ENCODE results near the gene STK31. TPM values are rescaled to one million over a fixed set of nuclear protein-coding genes. Genes with fewer than 3 reads are reported as not detected.
A peak's percentile ranks its signal among the peaks of the same experiment; 100 is the strongest.
"Not testable (repeated sequence)": the region's sequence is repeated elsewhere in the genome, so short reads cannot be mapped to it uniquely, and the experiment has no call there.

Gene STK31
- total RNA-seq, 1 donor = 0.09 TPM

- no peak for TF ChIP-seq CTCF (IDR thresholded peaks at IDR 0.05; ENCODE audit: insufficient read depth, low read length)
- DNase-seq (ENCODE audit: low read depth) = no peak
- no peak overlapping the region for H3K4me3 ChIP-seq (ENCODE audit: low read depth, low read length)
Observed at GRCh38 chr7:23742051-23742450, 32.0 kb downstream of the STK31 start.

GRCh38 chr7:23743226-23743625, 33.2 kb downstream of the STK31 start:
- TF ChIP-seq CTCF (IDR thresholded peaks at IDR 0.05; ENCODE audit: insufficient read depth, low read length) = no peak
- no peak for DNase-seq (ENCODE audit: low read depth)
- no peak overlapping the region for H3K4me3 ChIP-seq (ENCODE audit: low read depth, low read length)

GRCh38 chr7:23746629-23747028, 36.6 kb downstream of the STK31 start:
- H3K4me3 ChIP-seq (ENCODE audit: low read depth, low read length) = no peak overlapping the region
- DNase-seq (ENCODE audit: low read depth) = no peak
- no peak for TF ChIP-seq CTCF (IDR thresholded peaks at IDR 0.05; ENCODE audit: insufficient read depth, low read length)

- H3K4me3 ChIP-seq (ENCODE audit: low read depth, low read length) = no peak overlapping the region
- TF ChIP-seq CTCF (IDR thresholded peaks at IDR 0.05; ENCODE audit: insufficient read depth, low read length) = no peak
- DNase-seq (ENCODE audit: low read depth) = no peak
Observed at GRCh38 chr7:23751852-23752251, 41.8 kb downstream of the STK31 start.

GRCh38 chr7:23758839-23759238, 48.8 kb downstream of the STK31 start:
- H3K4me3 ChIP-seq (ENCODE audit: low read depth, low read length) = not testable (repeated sequence)

GRCh38 chr7:23759671-23760391, 49.8 kb downstream of the STK31 start:
- DNase-seq (ENCODE audit: low read depth) = peak; percentile 34
- no peak for TF ChIP-seq CTCF (IDR thresholded peaks at IDR 0.05; ENCODE audit: insufficient read depth, low read length)
- no peak overlapping the region for H3K4me3 ChIP-seq (ENCODE audit: low read depth, low read length)

More at GRCh38 chr7:23758839-23759238, 48.8 kb downstream of the STK31 start:
- DNase-seq (ENCODE audit: low read depth) = not testable (repeated sequence)

- no peak for DNase-seq (ENCODE audit: low read depth)
- TF ChIP-seq CTCF (IDR thresholded peaks at IDR 0.05; ENCODE audit: insufficient read depth, low read length) = no peak
- H3K4me3 ChIP-seq (ENCODE audit: low read depth, low read length) = no peak overlapping the region
Observed at GRCh38 chr7:23765943-23766342, 55.9 kb downstream of the STK31 start.

All from fibroblast of the aortic adventitia (primary cell).